Nasal cavity respiratory epithelium epithelial cell of viscerocranial mucosa (primary cell): Measurements from ENCODE around the gene FOXR1. TPM values are rescaled to one million over a fixed set of nuclear protein-coding genes. Genes with fewer than 3 reads are reported as not detected.

Experiments used
- total RNA-seq: library from RNA; depleted of rRNA; stranded (reverse); fragments of >200 nt; gene quantifications from 2 replicates; pipeline ENCODE4 v1.2.3, GENCODE V29; 2014

FOXR1 gene, protein sequence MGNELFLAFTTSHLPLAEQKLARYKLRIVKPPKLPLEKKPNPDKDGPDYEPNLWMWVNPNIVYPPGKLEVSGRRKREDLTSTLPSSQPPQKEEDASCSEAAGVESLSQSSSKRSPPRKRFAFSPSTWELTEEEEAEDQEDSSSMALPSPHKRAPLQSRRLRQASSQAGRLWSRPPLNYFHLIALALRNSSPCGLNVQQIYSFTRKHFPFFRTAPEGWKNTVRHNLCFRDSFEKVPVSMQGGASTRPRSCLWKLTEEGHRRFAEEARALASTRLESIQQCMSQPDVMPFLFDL
- total RNA-seq = not detected in 2 replicates

DNA sequence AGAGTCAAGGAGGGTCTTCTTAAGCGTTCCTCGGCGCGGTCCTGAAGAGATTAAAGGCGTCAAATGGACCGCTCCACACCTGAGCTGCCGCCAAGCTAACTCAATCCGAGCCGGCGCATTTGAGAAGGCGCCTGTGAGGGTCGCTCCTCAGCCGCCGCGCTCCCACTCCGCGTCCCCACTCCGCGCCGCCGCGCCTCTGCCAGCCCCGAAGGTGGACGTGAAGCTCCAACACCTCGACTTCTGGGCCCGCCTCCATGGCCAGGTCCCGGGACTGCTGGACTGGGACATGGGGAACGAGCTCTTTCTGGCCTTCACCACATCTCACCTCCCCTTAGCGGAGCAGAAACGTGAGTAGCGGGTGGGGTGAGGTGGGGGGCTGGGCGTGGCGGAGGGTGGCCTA lies at the start of gene FOXR1:
FOXR1 (plus strand) TSS at position 116 of the 400 bp plus-strand sequence; CDS start at position 287, 171 bp downstream.

DNA sequence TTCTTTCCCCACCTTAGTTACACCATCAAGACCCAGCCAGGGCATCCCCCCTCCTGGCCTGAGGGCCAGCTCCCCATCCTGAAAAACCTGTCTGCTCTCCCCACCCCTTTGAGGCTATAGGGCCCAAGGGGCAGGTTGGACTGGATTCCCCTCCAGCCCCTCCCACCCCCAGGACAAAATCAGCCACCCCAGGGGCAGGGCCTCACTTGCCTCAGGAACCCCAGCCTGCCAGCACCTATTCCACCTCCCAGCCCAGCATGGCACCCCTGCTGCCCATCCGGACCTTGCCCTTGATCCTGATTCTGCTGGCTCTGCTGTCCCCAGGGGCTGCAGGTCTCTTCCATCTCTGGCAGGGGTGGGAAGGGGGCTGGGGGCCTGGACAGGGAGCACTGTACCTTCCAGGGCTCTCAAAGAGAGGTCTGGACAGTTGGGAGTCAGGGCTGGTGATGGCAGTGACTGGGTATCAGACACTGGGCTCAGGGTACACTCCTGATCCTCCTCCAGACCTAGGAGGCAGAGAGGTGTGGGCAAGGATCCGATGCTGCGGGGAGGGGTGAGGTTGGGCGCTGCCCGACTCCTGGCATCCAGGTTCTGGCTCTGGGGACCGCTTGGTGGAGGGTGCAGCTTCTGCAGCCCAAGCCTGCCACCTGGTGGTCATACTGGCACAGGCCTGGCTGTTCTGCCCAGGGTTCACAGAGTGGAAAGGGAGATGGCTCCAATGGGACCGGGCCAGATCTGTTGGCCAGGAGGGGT lies 15.3 kb upstream of the FOXR1 start, which contains the start of gene UPK2:
UPK2 (plus strand) TSS at position 205 of the 753 bp plus-strand sequence; CDS start at position 258, 53 bp downstream.

DNA sequence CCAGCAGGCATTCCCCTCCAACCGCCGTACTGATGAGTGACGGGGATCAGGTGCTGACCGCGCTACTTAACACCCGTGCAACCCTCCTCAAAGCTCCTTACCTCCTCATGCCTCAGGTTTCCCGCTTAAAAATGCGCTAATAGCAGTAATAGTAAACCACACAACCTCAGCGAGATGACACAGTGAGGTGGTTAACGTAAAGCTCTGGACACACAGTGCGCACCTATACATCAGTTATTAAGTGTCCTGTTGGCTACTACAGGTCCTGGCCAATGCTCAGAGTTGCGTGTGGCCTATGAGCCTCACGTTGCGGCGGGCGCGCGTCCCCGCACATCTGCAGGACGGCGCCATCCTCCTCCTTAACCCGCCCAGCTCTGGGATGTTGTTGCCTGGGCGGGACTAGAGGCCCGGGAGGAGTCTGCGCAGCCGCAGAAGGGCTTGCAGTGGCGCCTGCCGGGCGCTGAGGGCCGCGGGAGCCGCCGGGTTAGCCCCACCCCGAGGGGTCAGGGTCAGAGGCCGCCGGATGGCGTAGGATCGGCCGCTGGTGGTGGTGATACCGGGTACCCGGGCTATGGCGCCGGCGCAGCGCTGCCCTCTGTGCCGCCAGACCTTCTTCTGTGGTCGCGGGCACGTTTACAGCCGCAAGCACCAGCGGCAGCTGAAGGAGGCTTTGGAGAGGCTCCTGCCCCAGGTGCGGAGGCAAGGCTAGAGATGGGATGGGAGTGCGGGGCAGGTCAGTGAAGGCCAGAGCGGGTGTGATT lies 26.2 kb downstream of the FOXR1 start, which contains the start of gene CENATAC:
CENATAC (plus strand) TSS at position 512 of the 761 bp plus-strand sequence; CDS start at position 572, 60 bp downstream.

DNA sequence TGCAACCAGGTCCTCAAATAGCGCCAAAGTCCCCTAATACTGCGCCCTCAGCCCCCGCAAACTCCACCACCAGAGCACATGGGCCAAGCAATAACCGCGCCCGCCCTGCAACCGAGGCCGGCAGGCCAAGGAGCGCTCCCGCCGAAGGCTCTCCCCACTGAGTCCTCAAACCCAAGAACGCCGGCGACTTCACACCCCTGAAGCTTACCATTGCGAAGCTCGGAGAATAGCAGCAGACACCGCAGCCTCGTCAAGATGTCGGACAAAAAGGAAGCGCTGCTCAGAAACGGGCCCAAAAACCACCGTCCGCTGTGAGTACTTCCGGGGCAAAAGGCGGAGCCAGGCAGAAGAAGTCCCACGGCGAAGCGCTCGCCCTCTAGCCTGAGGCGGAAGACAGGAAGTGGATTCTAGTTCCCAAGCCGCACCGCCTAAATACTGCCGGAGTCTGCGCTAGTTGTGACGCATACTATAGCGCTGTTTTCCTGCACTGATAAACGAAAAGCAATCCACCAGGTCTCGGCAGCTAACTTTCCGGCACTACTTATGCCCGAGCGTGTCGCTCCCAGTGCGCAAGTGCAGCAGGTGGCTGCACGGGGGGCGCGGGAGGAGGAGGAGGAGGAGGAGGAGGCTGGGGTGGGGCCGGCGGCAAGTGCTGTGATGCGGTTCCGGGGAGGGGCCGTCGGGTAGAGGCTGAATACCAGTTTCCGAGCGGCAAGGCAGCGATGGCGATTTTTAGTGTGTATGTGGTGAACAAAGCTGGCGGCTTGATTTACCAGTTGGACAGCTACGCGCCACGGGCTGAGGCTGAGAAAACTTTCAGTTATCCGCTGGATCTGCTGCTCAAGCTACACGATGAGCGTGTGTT lies 46.7 kb downstream of the FOXR1 start, which contains the start of the genes RPS25 and TRAPPC4:
RPS25 (minus strand) TSS at position 270 of the 865 bp plus-strand sequence; CDS start at position 211, 59 bp downstream.
TRAPPC4 (plus strand) TSS at position 693 of the 865 bp plus-strand sequence; CDS start at position 723, 30 bp downstream.

DNA sequence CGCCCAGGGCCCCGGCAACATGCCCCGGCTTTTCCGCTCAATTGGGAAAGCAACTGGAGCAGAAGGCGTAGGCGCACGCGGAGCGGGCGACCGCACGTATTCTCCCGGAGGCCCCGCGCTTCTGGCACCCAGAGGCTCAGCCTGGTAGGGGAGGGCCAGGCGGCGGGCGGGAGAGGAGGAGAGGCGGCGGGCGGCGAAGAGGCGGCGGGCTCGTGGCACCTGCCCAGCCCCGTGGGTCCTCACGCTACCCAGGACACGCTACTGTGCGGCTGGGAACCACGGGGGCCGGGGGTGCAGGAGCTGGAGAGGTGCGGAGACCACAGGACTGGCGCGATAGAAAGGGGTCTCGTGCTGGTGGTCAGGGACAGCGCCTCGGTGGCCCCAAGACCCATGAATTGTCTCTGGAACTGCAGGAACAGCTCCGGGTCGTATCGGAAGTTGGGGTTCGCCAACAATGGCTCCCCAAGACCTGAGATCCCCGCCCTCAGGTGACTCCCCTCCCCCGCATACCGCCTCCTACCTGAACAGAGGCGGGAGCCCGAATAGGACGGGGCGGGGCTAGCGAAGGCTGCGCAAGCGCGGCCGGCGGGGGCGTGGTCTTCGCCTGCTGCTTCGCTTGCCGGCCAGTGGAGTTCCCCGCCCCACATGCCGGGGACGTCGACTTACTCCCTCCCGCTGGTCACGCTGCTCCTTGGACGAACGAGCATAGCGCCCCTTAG lies 58.9 kb downstream of the FOXR1 start, which contains the start of gene SLC37A4:
SLC37A4 (minus strand) TSS at position 549 of the 719 bp plus-strand sequence.

Other genes starting within 250 kb of the FOXR1 start
- 123 and 169 TPM in 2 replicates for gene DDX6, start 180.6 kb upstream of the FOXR1 start, total RNA-seq
- gene CXCR5, start 87.9 kb upstream of the FOXR1 start, total RNA-seq = not detected in 2 replicates
- 24.9 and 101 TPM in 2 replicates for gene BCL9L, start 45.8 kb upstream of the FOXR1 start, total RNA-seq
- 0.21 and 0.34 TPM in 2 replicates for gene UPK2, start 15.5 kb upstream of the FOXR1 start, total RNA-seq
- 11.7 and 14.4 TPM in 2 replicates for gene CENATAC, start 26.4 kb downstream of the FOXR1 start, total RNA-seq
- 857 and 1,469 TPM in 2 replicates for gene RPS25, start 46.6 kb downstream of the FOXR1 start, total RNA-seq
- 84.6 and 107 TPM in 2 replicates for gene TRAPPC4, start 47.0 kb downstream of the FOXR1 start, total RNA-seq
- 9.9 and 12.8 TPM in 2 replicates for gene SLC37A4, start 59.1 kb downstream of the FOXR1 start, total RNA-seq
- gene HYOU1, start 85.4 kb downstream of the FOXR1 start, total RNA-seq = 227 and 417 TPM in 2 replicates
- 28.0 and 31.2 TPM in 2 replicates for gene VPS11, start 96.1 kb downstream of the FOXR1 start, total RNA-seq
- 12.6 and 18.4 TPM in 2 replicates for gene HMBS, start 113.1 kb downstream of the FOXR1 start, total RNA-seq
- 21.2 and 27.1 TPM in 2 replicates for gene DPAGT1, start 130.1 kb downstream of the FOXR1 start, total RNA-seq
- gene C2CD2L, start 135.6 kb downstream of the FOXR1 start, total RNA-seq = 2.5 and 3.1 TPM in 2 replicates
- gene HINFP, start 149.8 kb downstream of the FOXR1 start, total RNA-seq = 13.0 and 21.9 TPM in 2 replicates
- gene ABCG4, start 177.3 kb downstream of the FOXR1 start, total RNA-seq = under 0.01 and 0.07 TPM in 2 replicates
- gene NLRX1, start 197.0 kb downstream of the FOXR1 start, total RNA-seq = 25.6 and 28.9 TPM in 2 replicates
- gene NHERF4, start 213.7 kb downstream of the FOXR1 start, total RNA-seq = 0.07 TPM in 1 of 2 replicates, not detected in the other
- 9.9 and 14.6 TPM in 2 replicates for gene CBL, start 234.6 kb downstream of the FOXR1 start, total RNA-seq